Osteoblast (primary cell): ENCODE data around the gene COL7A1. TPM values are rescaled to one million over a fixed set of nuclear protein-coding genes. Genes with fewer than 3 reads are reported as not detected.

ENCODE experiments used
- DNase-seq: peaks from one replicate; pipeline ENCODE4 v3.0.0; 2011; ENCODE audit warnings: low spot score, mixed read lengths; ENCODE audit not compliant: insufficient read length; ENCODE audit errors: missing footprints
- H2AFZ ChIP-seq: 2 replicates; pipeline ENCODE4 v1.6.0; 2011; ENCODE audit warnings: mild to moderate bottlenecking, low read length
- H3K27ac ChIP-seq: 2 replicates; pipeline ENCODE4 v1.5.1; 2011; ENCODE audit warnings: mild to moderate bottlenecking, low read depth, low read length, moderate library complexity
- H3K27me3 ChIP-seq: 2 replicates; pipeline ENCODE4 v1.6.0; 2012; ENCODE audit warnings: mild to moderate bottlenecking, control low read depth, inconsistent platforms, low read length, moderate library complexity; ENCODE audit not compliant: insufficient read depth
- H3K36me3 ChIP-seq: 2 replicates; pipeline ENCODE4 v1.5.1; 2011; ENCODE audit warnings: mild to moderate bottlenecking, low read length, control low read depth, moderate library complexity; ENCODE audit not compliant: insufficient read depth
- H3K4me1 ChIP-seq: 2 replicates; pipeline ENCODE4 v1.5.1; 2011; ENCODE audit warnings: mild to moderate bottlenecking, low read length, control low read depth, moderate library complexity; ENCODE audit not compliant: insufficient read depth
- H3K4me2 ChIP-seq: 2 replicates; pipeline ENCODE4 v1.6.0; 2011; ENCODE audit warnings: mild to moderate bottlenecking, low read length; ENCODE audit not compliant: insufficient read depth
- H3K4me3 ChIP-seq: fragments of 200-600 bp; sonication (generic); 3 replicates; pipeline ENCODE4 v1.5.1; 2012; ENCODE audit warnings: mild to moderate bottlenecking, low read length, inconsistent platforms; ENCODE audit not compliant: insufficient read depth
- H3K79me2 ChIP-seq: 2 replicates; pipeline ENCODE4 v1.6.0; 2012; ENCODE audit warnings: mild to moderate bottlenecking, low read length, control low read depth, inconsistent platforms; ENCODE audit not compliant: insufficient read depth
- H3K9me3 ChIP-seq: 2 replicates; pipeline ENCODE4 v1.5.1; 2011; ENCODE audit warnings: low read depth, low read length, control low read depth
- H4K20me1 ChIP-seq: 2 replicates; pipeline ENCODE4 v1.6.0; 2012; ENCODE audit warnings: mild to moderate bottlenecking, low read length, control low read depth; ENCODE audit not compliant: insufficient read depth
- CTCF ChIP-seq: IDR thresholded peaks from 2 replicates; pipeline ENCODE4 v1.5.1; 2011; ENCODE audit warnings: mild to moderate bottlenecking, low read depth, low read length, moderate library complexity; ENCODE audit errors: extremely low read depth
- total RNA-seq: library from RNA; depleted of rRNA; stranded (reverse); fragments of >200 nt; gene quantifications from 2 replicates; pipeline ENCODE4 v1.2.3, GENCODE V29; 2012

The COL7A1 gene
- total RNA-seq, 1 donor = 21.4 TPM

GRCh38 chr3:48637305-48637704, 42.2 kb upstream of the COL7A1 start:
- Histone ChIP-seq H3K79me2 (peaks cover 21% of the 10 kb centered on the region), H2AFZ (no peak overlapping the region), H4K20me1 (peaks cover 19% of the 10 kb centered on the region), H3K9me3 (no peaks in the 10 kb centered on the region), H3K36me3 (peaks cover 4% of the 10 kb centered on the region), H3K4me2 (no peak overlapping the region), H3K4me3 (no peak overlapping the region), H3K27ac (no peak overlapping the region), H3K4me1 (peaks cover 16% of the 10 kb centered on the region), H3K27me3 (no peaks in the 10 kb centered on the region)
- TF ChIP-seq CTCF = no peak
- DNase-seq = no peak

GRCh38 chr3:48636149-48636655, 41.1 kb upstream of the COL7A1 start:
- Histone ChIP-seq H2AFZ (peak overlapping the region; percentile 96), H4K20me1 (peaks cover 19% of the 10 kb centered on the region), H3K27ac (peak overlapping the region; percentile 72), H3K9me3 (no peaks in the 10 kb centered on the region), H3K27me3 (no peaks in the 10 kb centered on the region), H3K36me3 (peaks cover 12% of the 10 kb centered on the region), H3K4me2 (peak overlapping the region; percentile 96), H3K4me1 (peaks cover 16% of the 10 kb centered on the region), H3K4me3 (peak overlapping the region; percentile 94), H3K79me2 (peaks cover 21% of the 10 kb centered on the region)
- no peak for TF ChIP-seq CTCF
- DNase-seq = no peak

- peaks cover 19% of the 10 kb centered on the region for H4K20me1 ChIP-seq
- H3K27ac ChIP-seq = peak within 1 kb of the TSS; percentile 72
Measured at GRCh38 chr3:48635222-48636021, 40.3 kb upstream of the COL7A1 start, which contains the start of gene SLC26A6. Gene SLC26A6, minus strand, starts transcription at chr3:48635461. Its CDS starts 68 bp downstream, at chr3:48635393.

More at GRCh38 chr3:48635222-48636021, 40.3 kb upstream of the COL7A1 start, which contains the start of gene SLC26A6:
- H3K36me3 ChIP-seq = peaks cover 16% of the 10 kb centered on the region
- peak within 1 kb of the TSS; percentile 96 for H3K4me2 ChIP-seq
- peaks cover 21% of the 10 kb centered on the region for H3K79me2 ChIP-seq
- DNase-seq = peak; percentile 100
- peak; percentile 64 for TF ChIP-seq CTCF
- peaks cover 16% of the 10 kb centered on the region for H3K4me1 ChIP-seq
- peak within 1 kb of the TSS; percentile 96 for H2AFZ ChIP-seq
- H3K27me3 ChIP-seq = no peaks in the 10 kb centered on the region
- no peaks in the 10 kb centered on the region for H3K9me3 ChIP-seq
- H3K4me3 ChIP-seq = peak within 1 kb of the TSS; percentile 94
